Measurements from ENCODE around the gene FAM72A. TPM values are rescaled to one million over a fixed set of nuclear protein-coding genes. Genes with fewer than 3 reads are reported as not detected.
A peak's percentile ranks its signal among the peaks of the same experiment; 100 is the strongest.
"Not testable (repeated sequence)": the region's sequence is repeated elsewhere in the genome, so short reads cannot be mapped to it uniquely, and the experiment has no call there.

FAM72A gene
- polyA plus RNA-seq (2013, experiment 1 of 2), result 13.7 TPM
- polyA plus RNA-seq (2013, experiment 2 of 2), result 13.4 TPM

DNA sequence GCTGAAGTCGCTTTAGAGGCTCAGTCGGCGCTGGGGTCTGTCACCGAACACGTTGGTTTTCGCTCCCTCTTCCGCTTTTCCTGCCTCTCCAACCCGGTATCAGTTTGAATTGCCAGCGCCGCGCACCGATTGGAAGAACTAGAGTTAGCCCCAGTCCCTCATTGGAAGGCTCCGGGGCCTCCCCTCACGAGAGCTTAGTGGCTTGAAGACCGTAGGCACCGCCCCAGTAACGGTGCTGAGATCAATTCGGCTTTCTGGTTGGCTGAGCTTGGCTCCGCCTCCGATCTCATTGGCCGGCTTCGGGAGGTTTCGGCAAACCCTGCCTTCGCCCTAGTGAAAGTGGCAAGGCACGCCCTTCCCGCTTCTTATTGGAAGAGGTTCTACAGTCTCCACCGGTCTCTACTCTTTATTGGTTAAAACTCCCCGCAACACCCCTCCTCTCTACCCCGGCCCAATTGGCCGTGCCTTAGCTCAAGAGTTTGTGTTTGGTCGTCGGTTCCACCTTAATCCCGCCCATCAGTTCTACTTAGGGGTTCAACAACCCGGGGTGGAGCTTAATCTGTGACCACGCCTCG lies at the start of gene FAM72A:
Gene FAM72A, minus strand, starts transcription at position 51 of the 575 bp plus-strand sequence. CDS start 814 bp downstream, outside the sequence.
- H2BK120ac ChIP-seq (ENCODE audit: low read depth, low read length); H3K23ac ChIP-seq (ENCODE audit: low read length); H3K4me3 ChIP-seq (ENCODE audit: low read length); H4K8ac ChIP-seq (ENCODE audit: low read depth, low read length); H3K79me1 ChIP-seq (ENCODE audit: low read length); H3K18ac ChIP-seq (ENCODE audit: low read length); H3K79me2 ChIP-seq (ENCODE audit: control insufficient read depth, insufficient read depth, low read length); H3K4me2 ChIP-seq (ENCODE audit: low read length); H3K27ac ChIP-seq (ENCODE audit: low read depth, low read length); H3K36me3 ChIP-seq (ENCODE audit: control insufficient read depth, insufficient read depth, low read length); H4K5ac ChIP-seq (ENCODE audit: low read length); H2AK5ac ChIP-seq (ENCODE audit: low read length); H2BK15ac ChIP-seq (replicated peaks; ENCODE audit: low read depth); H3K4ac ChIP-seq (ENCODE audit: low read depth, low read length); H2BK5ac ChIP-seq (ENCODE audit: low read length); H3K4me1 ChIP-seq (ENCODE audit: control insufficient read depth, low read depth, low read length); H3K56ac ChIP-seq (ENCODE audit: low read length); H3K27me3 ChIP-seq (ENCODE audit: insufficient read depth, low read length, poor library complexity): not testable (repeated sequence)
- peak; percentile 100 for DNase-seq
- no CpG with 5 or more reads among the region's 36 CpGs for WGBS (ENCODE audit: extremely low coverage, insufficient coverage, low lambda C conversion rate)
- peak within 1 kb of the TSS; percentile 26 for H3K9ac ChIP-seq (ENCODE audit: low read length)

- H3K4ac ChIP-seq (ENCODE audit: low read depth, low read length); H3K23ac ChIP-seq (ENCODE audit: low read length); H4K8ac ChIP-seq (ENCODE audit: low read depth, low read length); H3K18ac ChIP-seq (ENCODE audit: low read length); H3K36me3 ChIP-seq (ENCODE audit: control insufficient read depth, insufficient read depth, low read length); H3K27me3 ChIP-seq (ENCODE audit: insufficient read depth, low read length, poor library complexity); H3K4me1 ChIP-seq (ENCODE audit: control insufficient read depth, low read depth, low read length); H2BK120ac ChIP-seq (ENCODE audit: low read depth, low read length); H3K4me2 ChIP-seq (ENCODE audit: low read length); H3K27ac ChIP-seq (ENCODE audit: low read depth, low read length); H2AK5ac ChIP-seq (ENCODE audit: low read length); H3K79me1 ChIP-seq (ENCODE audit: low read length); H2BK5ac ChIP-seq (ENCODE audit: low read length); H3K9ac ChIP-seq (ENCODE audit: low read length); H3K79me2 ChIP-seq (ENCODE audit: control insufficient read depth, insufficient read depth, low read length); H4K5ac ChIP-seq (ENCODE audit: low read length); H3K56ac ChIP-seq (ENCODE audit: low read length); H2BK15ac ChIP-seq (replicated peaks; ENCODE audit: low read depth); DNase-seq; H3K4me3 ChIP-seq (ENCODE audit: low read length): not testable (repeated sequence)
- no CpG with 5 or more reads among the region's 3 CpGs for WGBS (ENCODE audit: extremely low coverage, insufficient coverage, low lambda C conversion rate)
Observed at GRCh38 chr1:206250953-206251681, 48.5 kb upstream of the FAM72A start.

DNA sequence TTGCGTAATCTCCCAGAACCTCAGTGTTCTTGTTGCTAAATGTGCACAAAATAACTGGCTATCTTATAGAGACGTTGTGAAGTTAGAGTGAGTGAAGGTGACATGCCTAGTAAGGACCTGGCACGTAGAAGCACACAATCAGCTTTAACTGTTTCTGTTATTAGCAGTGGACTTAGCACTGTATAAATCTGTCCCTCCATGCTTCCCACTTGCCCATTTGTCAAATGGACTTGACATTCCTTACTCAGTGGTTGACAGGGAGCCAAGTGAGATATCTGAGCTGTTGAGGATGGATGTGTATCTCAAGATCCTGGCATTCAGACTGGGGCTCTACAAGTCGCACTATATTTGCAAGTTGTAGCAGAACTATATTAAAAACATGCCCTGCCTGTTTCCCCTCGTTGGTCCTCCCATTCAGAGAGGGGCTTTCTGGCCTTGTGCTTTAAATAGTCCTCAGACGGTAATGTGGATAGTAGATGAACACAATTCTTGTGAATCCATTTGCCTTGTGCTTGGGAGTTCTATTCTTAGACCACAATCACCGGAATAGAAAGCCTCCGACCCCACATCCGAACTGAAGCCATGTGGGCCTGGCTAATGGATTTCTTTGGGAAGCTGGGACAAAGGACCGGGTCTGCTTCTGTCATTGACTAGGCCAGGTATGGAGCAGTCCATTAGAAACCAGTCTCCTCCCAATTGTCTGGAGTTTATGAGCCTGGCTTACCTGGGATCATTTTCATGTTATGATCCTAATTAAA lies 43.7 kb upstream of the FAM72A start:
- not testable (repeated sequence) for H3K4ac ChIP-seq (ENCODE audit: low read depth, low read length); H3K79me2 ChIP-seq (ENCODE audit: control insufficient read depth, insufficient read depth, low read length); H3K27ac ChIP-seq (ENCODE audit: low read depth, low read length); H3K9ac ChIP-seq (ENCODE audit: low read length); H3K4me3 ChIP-seq (ENCODE audit: low read length); H2BK5ac ChIP-seq (ENCODE audit: low read length); H3K4me2 ChIP-seq (ENCODE audit: low read length); H2BK15ac ChIP-seq (replicated peaks; ENCODE audit: low read depth); H3K27me3 ChIP-seq (ENCODE audit: insufficient read depth, low read length, poor library complexity); H2BK120ac ChIP-seq (ENCODE audit: low read depth, low read length); H3K79me1 ChIP-seq (ENCODE audit: low read length); H3K18ac ChIP-seq (ENCODE audit: low read length); H3K56ac ChIP-seq (ENCODE audit: low read length); H3K23ac ChIP-seq (ENCODE audit: low read length); H3K4me1 ChIP-seq (ENCODE audit: control insufficient read depth, low read depth, low read length); DNase-seq; H2AK5ac ChIP-seq (ENCODE audit: low read length); H3K36me3 ChIP-seq (ENCODE audit: control insufficient read depth, insufficient read depth, low read length); H4K5ac ChIP-seq (ENCODE audit: low read length); H4K8ac ChIP-seq (ENCODE audit: low read depth, low read length)
- WGBS (ENCODE audit: extremely low coverage, insufficient coverage, low lambda C conversion rate), result no CpG with 5 or more reads among the region's 10 CpGs

- H3K27me3 ChIP-seq (ENCODE audit: insufficient read depth, low read length, poor library complexity); H3K23ac ChIP-seq (ENCODE audit: low read length); H2BK5ac ChIP-seq (ENCODE audit: low read length); H2AK5ac ChIP-seq (ENCODE audit: low read length); H3K9ac ChIP-seq (ENCODE audit: low read length); H3K79me2 ChIP-seq (ENCODE audit: control insufficient read depth, insufficient read depth, low read length); H3K4ac ChIP-seq (ENCODE audit: low read depth, low read length); H3K36me3 ChIP-seq (ENCODE audit: control insufficient read depth, insufficient read depth, low read length); H2BK120ac ChIP-seq (ENCODE audit: low read depth, low read length); H4K5ac ChIP-seq (ENCODE audit: low read length); H3K79me1 ChIP-seq (ENCODE audit: low read length); DNase-seq; H3K4me2 ChIP-seq (ENCODE audit: low read length); H3K4me1 ChIP-seq (ENCODE audit: control insufficient read depth, low read depth, low read length); H3K4me3 ChIP-seq (ENCODE audit: low read length); H2BK15ac ChIP-seq (replicated peaks; ENCODE audit: low read depth); H4K8ac ChIP-seq (ENCODE audit: low read depth, low read length); H3K27ac ChIP-seq (ENCODE audit: low read depth, low read length); H3K18ac ChIP-seq (ENCODE audit: low read length); H3K56ac ChIP-seq (ENCODE audit: low read length): not testable (repeated sequence)
- WGBS (ENCODE audit: extremely low coverage, insufficient coverage, low lambda C conversion rate), result no CpG with 5 or more reads among the region's 3 CpGs
Observed at GRCh38 chr1:206245479-206245878, 42.8 kb upstream of the FAM72A start.

DNA sequence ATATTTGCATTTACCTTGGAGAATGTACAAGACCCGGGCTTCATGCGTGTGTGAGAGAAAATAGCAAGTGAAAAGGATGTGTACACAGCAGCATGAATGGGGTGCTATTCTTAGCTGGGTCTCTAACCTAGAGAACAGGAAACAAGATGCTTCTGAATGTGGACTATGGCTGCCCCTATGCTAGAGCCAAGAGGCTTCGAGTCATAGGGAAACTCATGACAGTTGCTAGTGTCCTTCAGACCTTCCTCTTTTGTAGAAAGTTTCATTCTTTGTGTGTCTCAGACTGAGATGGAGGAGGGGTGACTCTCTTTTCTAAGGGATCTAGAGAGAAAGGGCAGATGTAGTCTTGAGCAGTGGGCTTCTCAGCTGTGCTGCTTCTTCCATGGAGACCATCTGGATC lies 40.7 kb upstream of the FAM72A start:
- H3K56ac ChIP-seq (ENCODE audit: low read length); H3K9ac ChIP-seq (ENCODE audit: low read length); H3K36me3 ChIP-seq (ENCODE audit: control insufficient read depth, insufficient read depth, low read length); H2BK120ac ChIP-seq (ENCODE audit: low read depth, low read length); H4K5ac ChIP-seq (ENCODE audit: low read length); H3K27me3 ChIP-seq (ENCODE audit: insufficient read depth, low read length, poor library complexity); H2AK5ac ChIP-seq (ENCODE audit: low read length); H3K4me3 ChIP-seq (ENCODE audit: low read length); H3K79me2 ChIP-seq (ENCODE audit: control insufficient read depth, insufficient read depth, low read length); H3K23ac ChIP-seq (ENCODE audit: low read length); H3K4me1 ChIP-seq (ENCODE audit: control insufficient read depth, low read depth, low read length); H4K8ac ChIP-seq (ENCODE audit: low read depth, low read length); H3K79me1 ChIP-seq (ENCODE audit: low read length); H2BK5ac ChIP-seq (ENCODE audit: low read length); DNase-seq; H2BK15ac ChIP-seq (replicated peaks; ENCODE audit: low read depth); H3K27ac ChIP-seq (ENCODE audit: low read depth, low read length); H3K4me2 ChIP-seq (ENCODE audit: low read length); H3K4ac ChIP-seq (ENCODE audit: low read depth, low read length); H3K18ac ChIP-seq (ENCODE audit: low read length): not testable (repeated sequence)
- no CpG with 5 or more reads among the region's 3 CpGs for WGBS (ENCODE audit: extremely low coverage, insufficient coverage, low lambda C conversion rate)

All from mesendoderm (in vitro differentiated cells).